HG02885 (cell line): ENCODE data around the gene ATP6AP1.

Source experiments
- ATAC-seq: cut with Tn5 transposase; IDR thresholded peaks from one replicate; pipeline ENCODE4 v1.9.1; 2021; ENCODE audit warnings: mild to moderate bottlenecking; ENCODE audit not compliant: unreplicated experiment, poor library complexity

ATP6AP1 gene

DNA sequence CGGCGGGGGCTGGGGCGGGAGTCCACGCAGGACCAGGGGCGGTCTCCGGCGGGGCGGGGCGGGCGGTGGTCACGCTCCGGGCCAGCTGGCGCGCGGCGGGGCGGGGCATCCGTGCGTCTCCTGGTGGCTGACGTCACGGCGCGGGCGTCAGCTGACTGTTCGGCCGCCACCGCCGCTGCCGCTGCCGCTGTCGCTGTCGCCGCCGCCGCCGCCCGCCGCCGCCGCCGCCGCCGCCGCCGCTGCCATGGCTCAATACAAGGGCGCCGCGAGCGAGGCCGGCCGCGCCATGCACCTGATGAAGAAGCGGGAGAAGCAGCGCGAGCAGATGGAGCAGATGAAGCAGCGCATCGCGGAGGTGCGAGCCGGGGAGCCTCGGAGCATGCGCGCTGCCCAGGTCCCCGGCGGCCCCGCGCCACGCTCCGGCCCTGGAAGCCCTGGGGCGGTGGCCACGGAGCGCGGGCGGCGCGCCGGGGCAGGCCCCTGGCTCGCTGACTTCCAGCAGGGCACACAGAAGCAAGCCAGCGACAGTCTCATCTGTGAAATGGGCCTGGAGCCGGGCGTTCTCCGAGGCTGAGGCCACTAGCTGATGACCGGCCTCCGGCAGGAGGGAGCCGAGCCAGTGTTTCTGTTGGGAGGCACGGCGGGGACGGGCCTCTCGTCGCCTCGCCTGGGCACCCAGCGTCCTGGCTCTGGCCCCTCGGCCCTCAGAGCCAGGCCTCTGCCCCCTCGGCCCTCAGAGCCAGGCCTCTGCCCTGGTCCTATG, 15.7 kb downstream of the ATP6AP1 start, which contains the start of gene FAM50A:
TSS of gene FAM50A (plus strand) at position 150 of the 763 bp plus-strand sequence. CDS start at position 245, 95 bp downstream.
- peak; percentile 75 for ATAC-seq

DNA sequence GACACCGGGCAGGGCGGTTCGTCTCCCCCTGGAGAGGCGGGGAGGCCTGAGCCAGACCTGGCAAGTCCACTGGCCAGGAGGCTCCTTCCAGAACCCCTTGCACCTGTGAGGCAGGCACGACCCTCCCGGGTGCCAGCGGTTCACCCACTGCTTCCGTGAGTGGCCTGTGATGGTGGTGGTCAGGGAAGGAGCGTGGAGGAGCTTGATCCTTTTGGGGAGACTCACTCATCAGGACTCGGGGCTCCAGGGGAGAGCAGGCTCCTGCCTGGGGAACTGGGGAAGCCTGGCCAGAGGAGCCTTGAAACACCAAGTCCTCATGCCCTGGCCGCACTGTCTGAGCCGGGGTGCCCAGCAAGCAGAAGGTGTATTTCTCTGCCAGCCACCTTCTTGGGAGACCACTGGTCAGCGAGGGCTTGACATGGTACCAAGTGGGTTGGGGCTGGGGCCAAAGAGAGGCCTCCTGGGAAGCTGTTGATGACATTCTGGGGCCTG, 16.3 kb downstream of the ATP6AP1 start:
- ATAC-seq = no peak

DNA sequence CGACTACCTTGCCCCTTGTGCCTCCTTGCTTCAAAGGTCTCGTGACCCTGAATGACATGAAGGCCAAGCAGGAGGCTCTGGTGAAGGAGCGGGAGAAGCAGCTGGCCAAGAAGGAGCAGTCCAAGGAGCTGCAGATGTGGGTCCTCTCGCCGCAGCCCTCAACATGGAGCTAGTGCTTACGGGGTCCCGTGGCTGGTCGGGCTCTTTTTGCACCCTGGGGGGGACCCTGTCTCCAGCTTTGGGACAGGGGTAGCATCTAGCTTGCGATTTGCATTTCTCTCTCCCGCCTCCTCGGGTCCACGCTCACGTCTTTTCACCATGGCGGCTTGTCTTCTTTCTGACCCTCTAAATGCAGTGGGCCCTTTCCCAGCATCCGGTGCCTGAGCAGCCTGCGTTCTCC, 17.3 kb downstream of the ATP6AP1 start:
- ATAC-seq = no peak

DNA sequence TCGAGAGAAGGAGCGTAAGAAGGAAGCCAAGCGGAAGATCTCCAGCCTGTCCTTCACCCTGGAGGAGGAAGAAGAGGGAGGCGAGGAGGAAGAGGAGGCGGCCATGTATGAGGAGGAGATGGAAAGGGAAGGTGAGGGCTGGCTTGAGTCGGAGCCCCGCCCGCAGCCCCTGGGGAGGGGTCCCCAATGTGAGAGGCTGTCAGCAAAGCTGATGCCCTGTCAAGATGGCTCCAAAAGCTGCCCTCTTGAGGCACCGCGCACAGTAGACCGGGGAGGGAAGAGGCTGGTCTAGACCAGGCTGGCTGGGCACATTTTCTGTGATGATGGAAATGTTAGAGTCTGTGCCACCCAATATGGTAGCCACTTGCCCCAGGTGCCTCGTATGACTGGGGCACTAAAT, 18.0 kb downstream of the ATP6AP1 start:
- no peak for ATAC-seq

DNA sequence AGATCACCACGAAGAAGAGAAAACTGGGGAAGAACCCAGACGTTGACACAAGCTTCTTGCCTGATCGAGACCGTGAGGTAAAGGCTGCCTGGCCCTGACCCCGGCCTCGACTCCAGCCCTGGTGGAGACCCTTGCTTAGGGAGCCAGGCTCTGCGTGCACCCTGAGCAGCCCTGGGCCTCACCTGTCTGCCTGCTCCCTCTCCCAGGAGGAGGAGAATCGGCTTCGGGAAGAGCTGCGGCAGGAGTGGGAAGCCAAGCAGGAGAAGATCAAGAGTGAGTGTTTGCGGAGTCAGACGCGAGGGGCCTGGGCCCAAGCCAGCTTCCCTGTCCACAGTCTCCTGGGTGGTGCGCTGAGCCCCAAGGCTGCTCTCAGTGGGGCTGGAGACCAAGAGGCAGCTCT, 20.0 kb downstream of the ATP6AP1 start:
- no peak for ATAC-seq

DNA sequence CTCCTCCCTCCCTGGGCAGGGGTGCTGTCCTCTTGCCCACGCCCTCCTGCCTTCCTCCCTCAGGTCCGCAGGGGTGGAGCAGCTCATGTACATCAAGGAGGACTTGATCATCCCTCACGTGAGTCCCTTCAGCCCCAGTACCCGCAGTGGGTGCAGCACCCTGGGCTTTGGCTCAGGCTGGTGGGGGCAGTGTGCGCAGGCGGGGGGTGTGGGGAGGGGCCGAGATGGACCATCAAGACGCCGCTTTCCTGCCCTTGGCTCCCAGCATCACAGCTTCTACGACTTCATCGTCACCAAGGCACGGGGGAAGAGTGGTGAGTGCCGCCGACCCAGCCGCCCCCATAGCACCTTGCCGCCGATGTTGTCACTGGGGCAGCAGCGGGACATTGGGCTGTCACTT, 21.1 kb downstream of the ATP6AP1 start:
- no peak for ATAC-seq

DNA sequence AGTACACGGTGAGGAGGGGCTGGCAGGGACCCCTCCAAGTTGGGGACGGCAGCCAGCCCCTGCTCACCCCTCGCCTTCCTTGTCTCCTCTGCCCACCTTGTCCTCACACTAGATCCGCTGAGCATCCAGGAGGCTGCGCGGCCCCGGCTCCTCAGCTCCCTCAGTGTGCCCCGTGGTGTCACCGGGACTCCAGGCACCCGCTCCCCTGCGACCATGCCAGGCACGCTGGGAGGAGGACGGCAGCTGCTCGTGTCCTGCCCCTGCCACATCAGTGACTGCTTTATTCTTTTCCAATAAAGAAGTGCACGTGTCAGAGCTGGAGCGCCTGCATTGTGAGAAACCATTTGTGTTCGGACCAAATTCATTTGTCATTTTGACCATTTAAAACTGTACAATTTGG, 21.8 kb downstream of the ATP6AP1 start:
- no peak for ATAC-seq

DNA sequence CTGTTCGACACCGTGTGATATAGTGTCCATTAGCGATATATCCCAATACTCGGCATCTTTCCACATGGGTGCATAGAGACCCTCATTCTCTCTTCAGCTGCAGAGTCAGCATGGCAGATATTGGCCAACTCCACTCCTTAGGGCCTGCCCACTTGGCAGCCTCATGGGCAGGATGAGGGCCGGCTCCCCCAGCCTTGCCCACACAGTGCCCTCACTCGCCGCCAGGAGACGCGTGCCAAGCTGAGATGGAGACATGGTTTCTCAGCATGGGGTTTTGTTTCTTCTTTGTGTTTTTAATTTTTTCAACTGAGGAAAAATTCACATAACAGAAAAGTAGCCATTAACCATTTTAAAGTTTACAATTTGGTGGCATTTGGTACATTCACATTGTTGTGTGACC, 24.3 kb downstream of the ATP6AP1 start:
- ATAC-seq = no peak

DNA sequence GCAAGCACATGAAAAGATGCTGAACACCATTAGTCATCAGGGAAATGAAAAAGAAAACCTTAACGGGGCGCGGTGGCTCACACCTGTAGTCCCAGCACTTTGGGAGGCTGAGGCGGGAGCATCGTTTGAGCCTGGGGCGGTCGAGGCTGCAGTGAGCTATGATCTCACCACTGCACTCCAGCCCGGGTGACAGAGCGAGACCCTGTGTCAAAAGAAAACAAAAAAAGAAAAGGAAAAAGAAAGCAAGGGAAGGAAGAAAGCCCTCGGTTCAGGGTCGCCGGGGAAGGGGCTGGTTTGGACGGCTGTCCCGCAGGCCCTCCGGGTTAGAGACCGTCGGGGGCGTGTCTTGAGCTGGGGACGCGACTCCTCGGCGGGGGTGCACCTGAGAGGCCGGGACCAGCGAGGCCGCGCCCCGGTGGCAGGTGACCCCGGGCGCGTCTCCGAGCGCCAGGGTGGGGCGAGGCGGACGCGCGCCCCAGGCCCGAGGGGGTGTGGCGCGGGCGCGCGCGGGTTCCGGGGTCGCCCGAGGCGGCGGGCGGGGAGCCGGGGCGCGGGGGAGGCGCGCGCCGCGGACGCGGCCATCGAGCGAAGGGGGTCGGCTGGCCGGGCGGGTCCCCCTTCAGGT, 29.1 kb downstream of the ATP6AP1 start:
- ATAC-seq = peak; percentile 65

DNA sequence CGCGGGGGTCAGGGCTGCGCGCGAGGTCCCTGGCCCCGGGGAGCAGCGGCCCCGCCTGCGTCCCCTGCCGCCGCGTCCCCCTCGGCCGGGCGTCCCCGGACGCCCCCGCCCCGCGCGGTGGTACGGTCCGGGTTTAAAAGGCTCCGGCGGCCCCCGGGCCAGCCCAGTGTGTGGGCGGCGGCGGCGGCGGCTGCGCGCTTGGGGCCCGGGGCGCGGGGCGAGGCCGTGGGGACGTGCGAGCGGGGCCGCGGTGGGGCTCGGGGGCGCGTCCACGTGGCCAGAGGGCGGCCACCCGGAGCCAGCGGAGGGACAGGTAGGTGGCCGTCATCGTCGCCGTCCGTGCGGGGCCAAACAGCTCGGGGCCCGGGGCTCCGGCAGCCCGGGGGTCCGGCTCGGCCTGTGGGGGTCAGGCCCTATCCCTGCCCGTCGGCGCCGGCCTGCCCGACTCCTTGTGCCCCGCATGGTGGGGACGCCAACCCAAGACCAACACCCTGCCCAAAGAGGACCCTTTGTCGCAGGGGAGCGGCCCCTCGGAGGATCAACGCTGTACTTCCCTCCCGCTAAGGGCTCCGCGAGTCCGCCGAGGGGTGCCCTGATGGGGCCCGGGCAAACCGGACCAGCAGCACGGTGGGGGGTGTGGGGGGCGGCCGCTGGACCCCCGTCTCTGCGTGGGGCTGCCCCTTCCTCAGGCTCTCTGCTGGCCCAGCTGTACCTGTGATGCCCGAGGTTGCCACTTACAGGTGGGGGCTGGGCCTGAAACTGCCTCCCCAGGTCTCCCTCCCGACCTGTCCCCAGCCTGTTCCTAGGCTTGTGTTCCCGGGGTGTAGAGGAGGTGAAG, 29.9 kb downstream of the ATP6AP1 start, which contains the start of gene PLXNA3:
TSS of gene PLXNA3 (plus strand) at position 166 of the 838 bp plus-strand sequence. CDS start 1,903 bp downstream, outside the sequence.
- peak; percentile 65 for ATAC-seq

DNA sequence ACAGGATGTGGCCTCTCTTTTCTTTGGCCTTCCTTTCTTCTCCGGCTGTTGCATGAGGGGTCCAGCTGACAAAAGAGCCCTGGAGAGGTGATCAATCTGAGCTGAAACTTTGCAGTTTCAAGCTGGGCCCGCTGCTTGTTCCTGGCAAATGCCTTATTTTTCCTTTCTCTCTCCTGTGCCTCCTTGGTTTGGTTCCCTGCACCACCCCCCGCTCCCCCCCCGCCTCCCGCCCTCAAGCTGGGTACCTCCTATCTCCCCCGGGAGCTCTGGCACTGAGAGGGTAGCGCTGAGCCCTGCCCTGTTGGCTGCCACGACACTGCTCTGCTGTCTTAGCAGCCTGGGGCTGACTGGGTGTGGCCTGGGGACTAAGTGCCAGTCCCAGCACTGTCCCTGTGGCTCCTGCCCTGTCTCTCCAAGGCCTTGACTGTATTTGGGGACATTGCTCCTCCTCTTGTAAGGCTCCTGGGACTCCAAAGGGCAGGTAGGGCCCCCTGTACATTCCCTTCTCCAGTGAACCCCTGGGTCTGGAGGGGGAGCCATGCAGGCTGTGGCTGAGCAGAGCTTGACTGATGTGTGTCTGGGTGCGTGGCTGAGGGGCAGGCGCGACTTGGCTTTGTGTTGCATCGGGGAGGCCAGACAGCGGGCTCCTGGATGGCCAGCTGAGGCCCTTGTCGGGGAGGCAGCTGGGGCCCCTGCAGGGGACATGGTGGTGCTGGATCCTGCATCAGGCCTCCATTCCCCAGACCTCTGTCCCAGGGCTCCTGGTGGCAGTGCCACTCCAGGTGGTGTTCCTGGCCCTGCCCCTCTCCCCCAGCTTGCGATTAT, 30.7 kb downstream of the ATP6AP1 start:
- no peak for ATAC-seq

DNA sequence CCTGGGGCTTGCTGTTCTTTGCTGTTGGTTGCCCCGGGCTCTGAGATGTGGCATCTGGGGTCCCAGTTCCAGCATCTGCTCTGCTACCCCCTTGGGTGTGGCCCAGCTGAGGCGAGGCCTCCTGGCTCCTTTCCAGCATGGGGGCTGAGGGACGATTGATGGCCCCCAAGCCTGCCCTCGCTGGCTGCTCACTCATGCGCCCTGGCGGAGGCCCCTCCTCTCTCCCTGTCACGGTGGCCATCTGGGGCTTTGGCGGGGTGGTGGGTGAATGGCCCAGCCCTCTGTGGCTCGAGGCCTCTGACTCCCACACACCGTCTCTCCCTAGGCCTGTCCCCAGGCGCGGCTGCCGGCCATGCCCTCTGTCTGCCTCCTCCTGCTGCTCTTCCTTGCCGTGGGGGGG, 31.4 kb downstream of the ATP6AP1 start:
- no peak for ATAC-seq

DNA sequence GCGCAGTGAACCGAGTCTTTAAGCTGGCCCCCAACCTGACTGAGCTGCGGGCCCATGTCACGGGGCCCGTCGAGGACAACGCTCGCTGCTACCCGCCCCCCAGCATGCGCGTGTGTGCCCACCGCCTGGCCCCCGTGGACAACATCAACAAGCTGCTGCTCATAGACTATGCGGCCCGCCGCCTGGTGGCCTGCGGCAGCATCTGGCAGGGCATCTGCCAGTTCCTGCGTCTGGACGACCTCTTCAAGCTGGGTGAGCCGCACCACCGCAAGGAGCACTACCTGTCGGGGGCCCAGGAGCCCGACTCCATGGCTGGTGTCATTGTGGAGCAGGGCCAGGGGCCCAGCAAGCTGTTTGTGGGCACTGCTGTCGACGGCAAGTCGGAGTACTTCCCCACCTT, 31.8 kb downstream of the ATP6AP1 start:
- ATAC-seq = no peak

DNA sequence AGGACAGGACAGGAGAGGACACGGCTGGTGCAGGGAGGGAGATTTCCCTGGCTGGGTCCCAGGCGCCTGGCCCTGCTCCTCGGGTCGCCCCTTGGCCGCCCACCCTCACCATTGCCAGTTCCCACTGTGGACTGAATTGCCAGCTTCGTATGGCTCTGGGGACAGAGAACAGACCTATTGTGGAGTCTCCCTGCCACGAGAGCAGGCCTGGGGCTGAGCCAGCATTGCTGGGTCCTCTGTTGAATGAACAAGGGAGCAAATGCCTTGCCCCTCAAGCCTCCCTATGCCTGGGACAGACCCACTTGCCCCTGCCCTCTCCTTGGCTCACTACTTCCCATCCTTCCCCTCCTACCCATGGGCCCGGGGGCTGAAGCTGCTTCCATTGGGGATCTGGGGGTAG, 33.9 kb downstream of the ATP6AP1 start:
- no peak for ATAC-seq

DNA sequence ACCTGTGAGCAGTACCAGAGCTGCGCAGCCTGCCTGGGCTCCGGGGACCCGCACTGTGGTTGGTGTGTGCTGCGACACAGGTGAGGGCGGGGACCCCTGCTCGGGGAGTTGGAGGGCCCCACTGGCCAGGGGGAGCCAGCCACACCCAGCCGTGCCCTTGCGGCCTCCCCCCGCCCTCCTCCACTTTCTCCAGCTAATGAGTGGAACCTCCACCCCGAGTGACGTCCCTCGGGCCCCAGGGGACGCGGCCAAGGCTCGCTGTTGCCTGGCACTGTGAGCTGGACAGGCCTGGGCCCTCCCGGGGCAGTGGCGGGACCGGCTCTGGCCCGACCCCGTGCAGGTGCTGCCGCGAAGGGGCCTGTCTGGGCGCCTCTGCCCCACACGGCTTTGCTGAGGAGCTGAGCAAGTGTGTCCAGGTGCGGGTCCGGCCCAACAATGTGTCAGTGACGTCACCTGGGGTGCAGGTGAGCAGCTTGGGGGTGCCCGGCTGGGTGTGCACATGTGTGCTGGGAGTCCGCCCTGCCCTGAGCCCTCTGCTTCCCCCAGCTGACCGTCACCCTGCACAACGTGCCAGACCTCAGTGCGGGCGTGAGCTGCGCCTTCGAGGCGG, 35.2 kb downstream of the ATP6AP1 start:
- ATAC-seq = no peak

DNA sequence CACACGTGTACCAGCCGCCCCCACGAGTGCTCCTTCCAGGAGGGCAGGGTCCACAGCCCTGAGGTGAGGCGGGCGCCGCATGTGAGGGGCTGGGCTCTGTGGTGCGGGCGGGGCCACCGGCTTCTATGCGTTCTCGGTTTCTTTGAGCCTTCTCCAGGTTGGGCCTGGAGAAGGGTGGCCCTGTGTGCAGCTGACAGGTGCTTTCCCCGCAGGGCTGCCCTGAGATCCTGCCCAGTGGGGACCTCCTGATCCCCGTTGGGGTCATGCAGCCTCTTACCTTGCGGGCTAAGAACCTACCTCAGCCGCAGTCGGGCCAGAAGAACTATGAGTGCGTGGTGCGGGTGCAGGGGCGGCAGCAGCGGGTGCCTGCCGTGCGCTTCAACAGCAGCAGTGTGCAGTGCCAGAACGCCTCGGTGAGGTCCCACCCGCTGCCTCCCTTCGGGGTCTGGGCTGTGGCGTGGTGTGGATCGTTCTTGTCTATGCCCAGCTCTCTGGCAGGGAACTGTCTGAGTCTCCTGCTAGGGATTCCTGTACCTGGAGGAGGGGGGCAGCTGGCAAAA, 36.4 kb downstream of the ATP6AP1 start:
- no peak for ATAC-seq

DNA sequence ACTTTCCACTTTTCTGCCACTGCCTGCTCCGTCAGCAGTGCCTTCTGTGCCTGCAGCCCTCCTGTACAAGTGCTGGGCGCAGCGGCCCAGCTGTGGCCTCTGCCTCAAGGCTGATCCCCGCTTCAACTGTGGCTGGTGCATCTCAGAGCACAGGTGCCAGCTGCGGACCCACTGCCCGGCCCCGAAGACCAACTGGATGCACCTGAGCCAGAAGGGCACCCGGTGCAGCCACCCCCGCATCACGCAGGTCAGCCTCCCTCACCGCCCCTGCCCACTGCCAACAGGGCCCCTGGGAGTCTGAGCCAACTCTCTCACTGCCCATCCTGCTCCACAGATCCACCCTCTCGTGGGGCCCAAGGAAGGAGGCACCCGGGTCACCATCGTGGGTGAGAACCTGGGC, 37.1 kb downstream of the ATP6AP1 start:
- no peak for ATAC-seq

DNA sequence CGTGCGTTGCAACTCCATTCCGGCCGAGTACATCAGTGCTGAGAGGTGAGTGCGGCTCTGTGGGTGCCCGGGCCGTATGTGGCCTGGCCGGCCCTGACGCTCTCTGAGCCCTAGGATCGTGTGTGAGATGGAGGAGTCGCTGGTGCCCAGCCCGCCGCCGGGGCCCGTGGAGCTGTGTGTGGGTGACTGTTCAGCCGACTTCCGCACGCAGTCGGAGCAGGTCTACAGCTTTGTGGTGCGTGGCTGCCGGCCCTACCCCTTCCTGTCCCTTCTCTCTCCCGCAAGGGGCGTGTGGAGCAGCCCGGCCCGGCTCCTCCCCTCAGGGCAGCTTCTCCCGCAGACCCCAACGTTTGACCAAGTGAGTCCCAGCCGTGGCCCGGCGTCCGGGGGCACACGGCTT, 37.6 kb downstream of the ATP6AP1 start:
- ATAC-seq = no peak

DNA sequence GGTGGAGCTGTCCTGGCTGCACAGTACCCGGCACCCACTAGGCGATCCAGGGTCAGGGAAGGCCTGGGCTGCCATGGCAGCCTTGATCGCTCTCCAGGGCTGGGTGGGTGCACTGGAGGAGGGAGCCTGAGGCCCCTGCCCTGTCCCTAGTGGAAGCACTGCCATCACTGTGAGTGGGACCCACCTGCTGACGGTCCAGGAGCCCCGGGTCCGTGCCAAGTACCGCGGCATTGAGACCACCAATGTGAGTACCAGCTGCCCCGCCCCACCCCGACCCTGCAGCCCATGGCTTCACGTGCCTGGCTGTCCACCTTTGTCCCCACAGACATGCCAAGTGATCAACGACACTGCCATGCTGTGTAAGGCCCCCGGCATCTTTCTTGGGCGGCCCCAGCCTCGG, 38.4 kb downstream of the ATP6AP1 start:
- no peak for ATAC-seq
